ENCODE data around the gene EIF3A.
"Not testable (repeated sequence)": the region's sequence is repeated elsewhere in the genome, so short reads cannot be mapped to it uniquely, and the experiment has no call there.

Gene EIF3A

DNA sequence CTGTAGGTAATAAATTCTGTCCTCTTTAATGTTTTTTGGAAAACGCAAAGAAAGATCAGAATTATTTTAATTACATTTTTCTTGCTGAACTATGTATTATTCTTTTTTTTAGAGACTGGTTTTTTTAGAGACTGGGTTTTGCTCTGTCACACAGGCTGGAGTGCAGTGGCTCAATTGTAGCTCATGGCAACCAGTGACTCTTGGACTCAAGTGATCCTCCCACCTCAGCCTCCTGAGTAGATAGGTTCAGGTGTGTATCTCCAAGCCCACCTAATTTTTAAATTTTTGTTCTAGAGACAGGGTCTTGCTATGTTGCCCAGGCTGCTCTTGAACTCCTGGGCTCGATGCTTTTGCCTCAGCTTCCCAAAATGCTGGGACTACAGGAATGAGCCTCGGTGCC is 18.0 kb upstream of the EIF3A start:
- no peak for DNase-seq

- DNase-seq, result not testable (repeated sequence)
These were observed 16.2 kb upstream of the EIF3A start for GRCh38 chr10:119096641-119097415.

DNA sequence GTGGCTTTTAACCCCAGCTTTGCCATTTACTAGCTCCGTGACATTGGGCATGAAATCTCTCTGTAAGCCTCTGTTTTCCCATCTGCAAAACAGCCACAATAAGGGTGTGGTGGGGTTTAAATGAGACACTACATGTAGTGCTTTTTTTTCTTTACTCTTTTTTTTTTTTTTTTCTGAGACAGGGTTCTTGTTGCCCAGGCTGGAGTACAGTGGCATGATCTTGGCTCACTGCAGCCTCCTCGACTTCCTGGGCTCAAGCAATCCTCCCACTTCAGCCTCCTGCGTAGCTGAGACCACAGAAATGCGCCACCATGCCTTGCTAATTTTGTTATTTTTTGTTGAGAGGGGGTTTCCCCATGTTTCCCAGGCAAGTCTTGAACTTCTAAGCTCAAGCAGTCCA is 15.0 kb upstream of the EIF3A start:
- DNase-seq, result peak; percentile 40

GRCh38 chr10:119090968-119091367 is 10.4 kb upstream of the EIF3A start:
- DNase-seq, result peak; percentile 87

DNA sequence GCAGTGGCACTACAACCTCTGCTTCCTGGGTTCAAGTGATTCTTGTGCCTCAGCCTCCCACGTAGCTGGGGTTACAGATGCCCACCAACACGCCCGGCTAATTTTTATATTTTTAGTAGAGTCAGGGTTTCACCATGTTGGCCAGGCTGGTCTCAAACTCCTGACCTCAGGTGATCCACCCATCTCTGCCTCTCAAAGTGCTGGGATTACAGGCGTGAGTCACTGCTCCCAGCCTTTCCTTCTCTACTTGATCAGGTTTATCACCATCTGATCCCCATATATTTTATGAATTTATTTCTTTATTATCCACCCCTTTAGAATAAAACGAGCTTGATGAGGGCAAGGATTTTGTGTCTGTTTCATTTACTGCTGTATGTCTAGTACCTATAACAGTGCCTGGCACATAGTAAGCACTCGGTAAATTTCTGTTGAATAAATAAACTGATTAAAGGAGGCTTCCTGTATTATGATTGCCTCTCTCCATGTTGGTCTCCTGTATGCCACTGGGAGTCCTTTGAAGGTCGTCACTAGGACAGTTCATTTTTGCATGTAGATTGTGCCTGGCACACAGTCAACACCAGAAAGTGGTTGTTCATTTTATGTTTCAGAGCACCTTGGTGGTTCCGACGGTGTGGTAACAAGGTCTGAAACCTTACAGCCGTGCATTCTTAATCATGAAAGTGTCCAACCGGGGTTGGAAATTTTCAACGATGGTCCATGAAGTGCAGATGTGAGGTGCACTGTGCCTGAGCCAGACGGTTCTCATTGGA is 9.6 kb upstream of the EIF3A start:
- peak; percentile 67 for DNase-seq

DNA sequence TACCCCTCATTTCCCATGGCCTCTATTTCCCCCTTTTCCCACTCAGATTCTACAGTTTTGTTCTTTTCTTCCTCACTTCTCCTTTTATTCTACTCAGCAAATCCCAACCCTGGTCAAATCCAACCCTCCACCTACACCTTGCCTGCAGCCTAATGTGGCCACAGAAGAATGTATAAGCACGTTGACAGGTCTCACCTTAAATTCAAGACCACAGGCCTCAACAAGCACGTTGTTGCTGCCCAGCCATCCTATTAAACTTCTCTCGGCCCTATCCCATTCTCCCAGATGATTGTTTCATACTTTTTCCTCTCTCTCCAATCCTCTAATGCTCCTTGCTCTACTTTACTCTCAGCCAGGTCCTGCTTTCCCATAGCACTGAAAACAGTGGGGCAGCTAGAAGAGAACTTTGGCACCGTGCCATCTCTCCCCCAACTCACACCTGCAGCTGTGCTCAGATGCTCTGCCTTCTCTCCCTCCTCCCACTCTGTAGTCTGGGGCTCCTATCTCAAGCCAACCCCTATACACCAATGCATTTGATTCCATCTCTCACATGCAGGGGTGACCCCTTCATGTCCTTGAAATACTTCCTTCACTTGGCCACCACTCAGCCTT is 6.8 kb upstream of the EIF3A start:
- DNase-seq, result no peak

DNA sequence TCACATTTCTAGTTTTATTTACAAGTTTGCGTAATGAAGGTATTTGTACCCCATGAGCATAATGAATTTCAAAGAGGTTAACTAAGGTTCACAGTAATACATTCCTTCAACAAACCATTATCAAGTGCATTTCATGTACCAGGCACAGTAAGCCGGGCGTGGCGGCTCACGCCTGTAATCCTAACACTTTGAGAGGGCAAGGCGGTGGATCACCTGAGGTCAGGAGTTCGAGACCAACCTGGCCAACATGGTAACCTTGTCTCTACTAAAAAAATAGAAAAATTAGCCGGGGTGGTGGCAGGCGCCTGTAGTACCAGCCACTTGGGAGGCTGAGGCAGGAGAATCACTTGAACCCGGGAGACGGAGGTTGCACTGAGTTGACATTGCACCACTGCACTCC is 4.3 kb upstream of the EIF3A start:
- no peak for DNase-seq

DNA sequence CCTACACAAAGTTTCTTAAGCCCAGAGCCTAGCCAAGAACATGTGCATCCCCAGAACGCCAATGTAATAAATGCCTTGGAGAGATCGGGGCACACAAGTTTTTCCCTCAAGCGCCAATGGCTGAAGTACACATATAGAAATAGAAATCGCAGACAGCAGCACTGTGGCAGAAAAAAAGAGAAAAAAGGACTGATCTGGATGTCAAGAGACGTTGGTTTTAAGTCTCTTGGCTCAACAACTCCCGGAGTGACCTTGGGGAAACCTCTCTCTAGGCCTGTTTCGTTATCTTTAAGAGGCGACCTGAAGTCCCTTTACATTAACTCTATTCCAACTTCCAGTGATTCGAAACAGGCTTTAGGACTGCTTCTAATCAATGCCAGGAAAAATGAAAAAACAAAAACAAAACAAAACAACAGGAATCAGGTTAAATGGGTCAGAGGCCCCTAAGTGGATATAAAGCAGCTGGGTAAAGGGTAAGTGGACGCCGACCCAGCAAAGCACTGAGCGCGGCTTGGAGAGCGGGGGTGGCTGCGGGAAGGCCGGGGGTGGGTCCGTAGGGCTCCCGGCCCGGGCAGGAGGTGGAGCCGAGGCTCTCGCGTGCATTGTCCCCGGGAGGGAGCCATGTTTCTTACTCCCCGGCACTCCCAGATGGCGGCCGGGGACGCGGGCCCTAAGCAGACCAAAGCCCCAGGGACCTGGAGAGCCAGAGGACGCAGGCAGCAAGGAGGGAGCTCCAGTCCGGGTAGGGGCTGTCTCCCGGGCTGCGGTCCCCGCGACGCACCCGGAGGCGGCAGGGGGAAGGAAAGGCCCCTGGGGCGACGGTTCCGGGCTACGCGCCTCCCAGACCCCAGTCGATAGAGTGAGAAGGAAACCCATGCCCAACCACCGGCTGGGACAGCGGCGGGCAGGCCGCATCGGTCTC is 757 bp downstream of the EIF3A start:
- DNase-seq, result peak; percentile 65

GRCh38 chr10:119078422-119079179 is 2.0 kb downstream of the EIF3A start:
- no peak for DNase-seq

DNA sequence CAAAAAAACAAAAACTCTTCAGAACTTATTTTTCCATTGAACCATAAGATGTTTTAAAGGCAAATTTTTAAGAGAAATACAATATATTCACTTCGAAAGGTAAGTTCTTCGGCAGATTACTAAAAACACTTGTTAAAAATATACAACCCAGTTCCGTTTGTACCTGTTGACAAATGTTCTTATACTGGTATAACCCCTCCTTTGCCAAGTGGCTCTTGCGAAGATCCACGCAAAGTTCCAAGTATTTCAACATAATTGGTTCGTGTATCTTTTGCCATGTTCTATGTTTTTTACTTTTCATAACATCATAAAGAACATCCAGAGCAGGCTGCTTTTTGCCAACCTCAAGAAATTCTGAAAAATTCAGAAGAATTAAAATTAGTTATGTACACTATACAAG is 7.0 kb downstream of the EIF3A start:
- no peak for DNase-seq

- DNase-seq, result no peak
These were observed 10.0 kb downstream of the EIF3A start for GRCh38 chr10:119070395-119071165.

DNA sequence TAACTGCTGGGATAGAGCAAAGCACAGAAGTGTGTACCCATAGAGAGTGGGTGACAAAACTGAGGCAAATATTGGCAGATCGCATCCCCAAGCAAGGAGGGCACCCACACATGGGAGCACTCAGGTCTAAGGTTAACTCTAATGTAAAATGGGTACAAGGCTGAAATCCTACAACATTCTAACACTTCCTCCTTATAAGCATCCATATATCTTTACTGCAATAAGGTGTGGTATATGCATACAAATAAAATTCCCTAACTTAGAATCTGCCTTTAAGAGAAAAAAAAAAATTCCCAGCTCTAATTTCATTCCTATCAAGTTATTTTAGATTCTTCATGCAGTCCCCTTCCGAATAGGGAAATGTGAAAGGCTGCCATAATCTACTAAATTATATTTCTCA is 18.7 kb downstream of the EIF3A start:
- DNase-seq, result no peak

DNA sequence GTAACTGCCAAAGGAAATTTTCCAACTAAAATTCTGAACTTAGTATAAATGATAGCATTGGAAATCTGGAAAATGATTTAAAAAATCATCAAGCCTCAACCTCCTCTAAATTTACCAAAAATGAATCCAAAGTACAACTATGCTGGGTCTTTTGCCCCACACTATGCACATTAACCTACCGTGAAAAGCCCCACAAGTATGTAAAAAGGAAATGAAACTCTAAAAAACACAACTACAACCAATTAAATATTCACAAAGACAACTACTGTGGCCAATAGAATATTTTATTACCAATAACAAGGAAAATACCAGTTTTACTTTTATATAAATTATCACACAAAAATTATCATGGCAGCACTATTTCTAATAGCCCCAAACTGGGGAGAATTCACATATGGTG is 19.3 kb downstream of the EIF3A start:
- no peak for DNase-seq

DNA sequence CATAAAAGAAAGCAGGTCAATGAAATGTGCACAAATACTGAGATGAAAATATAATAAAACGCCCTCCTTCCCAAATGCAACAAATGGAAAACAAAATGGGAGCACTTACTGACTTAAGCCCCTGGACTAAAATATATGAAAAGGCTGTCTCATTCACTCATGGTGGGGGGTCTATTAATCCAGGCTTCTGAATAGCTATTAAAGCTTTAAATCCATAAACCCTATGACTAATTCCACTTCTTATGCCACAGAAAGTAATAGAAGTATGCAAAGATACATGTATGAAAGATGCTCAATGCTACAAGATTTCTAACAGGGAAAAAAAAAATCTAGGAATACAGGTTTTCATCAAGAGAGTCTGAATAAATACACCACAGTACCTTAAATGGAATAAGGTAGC is 20.5 kb downstream of the EIF3A start:
- no peak for DNase-seq

- no peak for DNase-seq
These were observed 21.1 kb downstream of the EIF3A start for GRCh38 chr10:119059557-119059956.

DNA sequence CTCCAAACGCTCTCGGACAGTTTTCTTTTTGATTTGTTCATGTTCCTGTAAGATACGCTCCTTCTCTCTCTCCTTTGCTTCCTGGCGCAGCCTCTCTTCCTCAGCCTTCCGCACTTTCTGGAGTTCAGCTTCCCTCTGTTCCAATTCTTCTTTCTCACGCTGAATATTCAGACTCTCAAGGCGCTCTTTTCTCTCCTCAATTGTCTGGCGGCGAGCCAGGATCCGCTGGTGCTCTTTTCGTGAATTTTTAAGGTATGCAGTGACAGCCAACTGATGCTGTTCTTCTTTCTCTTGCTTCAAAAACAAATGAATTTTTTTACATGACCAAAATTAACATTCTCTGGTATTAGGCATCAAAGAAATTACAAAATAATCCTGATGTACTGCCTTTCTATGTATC is 22.6 kb downstream of the EIF3A start:
- no peak for DNase-seq

DNA sequence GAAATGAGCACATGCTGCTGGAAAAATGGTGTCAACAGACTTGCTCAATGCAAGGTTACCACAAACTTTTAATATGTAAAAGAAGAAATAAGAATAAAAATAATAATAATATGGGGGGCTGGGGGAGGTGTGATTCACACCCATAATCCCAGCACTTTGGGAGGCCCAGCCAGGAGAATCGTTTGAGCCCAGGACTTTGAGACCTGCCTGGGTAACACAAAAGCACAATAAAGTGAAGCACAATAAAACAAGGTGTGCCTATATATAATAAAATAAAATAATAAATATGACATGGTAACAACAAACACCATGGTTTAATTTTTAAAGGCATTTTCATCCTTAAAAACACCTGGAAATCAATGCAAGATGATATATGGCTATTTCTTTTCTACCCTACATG is 25.1 kb downstream of the EIF3A start:
- DNase-seq, result no peak

GRCh38 chr10:119051775-119052174 is 28.8 kb downstream of the EIF3A start:
- DNase-seq, result no peak

DNA sequence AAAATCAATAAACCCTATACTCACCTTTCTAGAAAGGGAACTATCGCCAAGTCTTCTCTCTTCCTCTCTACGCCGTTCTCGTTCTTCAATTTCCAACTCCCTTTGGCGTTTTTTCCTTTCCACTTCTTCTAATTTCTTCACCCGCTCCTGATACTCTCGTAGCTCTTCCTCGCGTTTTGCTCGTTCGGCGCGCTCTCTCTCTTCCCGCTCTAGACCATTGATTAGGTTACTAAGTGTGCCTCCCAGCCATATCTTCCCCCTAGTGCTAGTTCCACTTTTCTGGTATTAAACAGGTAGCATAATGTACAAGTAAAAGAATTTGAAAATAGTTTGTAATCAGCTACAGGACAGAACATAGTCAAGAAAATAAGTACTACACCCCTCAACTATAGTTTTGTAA is 30.8 kb downstream of the EIF3A start:
- DNase-seq, result no peak

DNA sequence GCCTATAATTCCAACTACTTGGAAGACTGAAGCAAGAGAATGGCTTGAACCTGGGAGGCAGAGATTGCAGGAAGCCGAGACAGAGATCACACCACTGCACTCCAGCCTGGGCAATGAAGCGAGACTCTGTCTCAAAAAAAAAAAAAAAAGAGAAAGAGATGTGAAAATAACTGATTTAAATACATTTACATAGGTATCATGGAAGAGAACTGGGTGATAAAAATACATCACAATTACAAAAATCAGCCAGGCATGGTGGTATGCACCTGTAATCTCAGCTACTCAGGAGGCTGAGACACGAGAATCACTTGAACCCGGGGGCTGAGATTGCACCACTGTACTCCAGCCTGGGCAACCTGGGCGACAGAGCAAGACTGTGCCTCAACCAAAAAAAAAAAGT is 31.3 kb downstream of the EIF3A start:
- DNase-seq, result no peak

- DNase-seq, result no peak
These were observed 35.1 kb downstream of the EIF3A start for GRCh38 chr10:119045561-119045960.

Measured in CD4-positive, alpha-beta T cell treated with Interleukin-17A for 1 hour (primary cell).